ENCODE results near the gene PAK5.

Gene PAK5

DNA sequence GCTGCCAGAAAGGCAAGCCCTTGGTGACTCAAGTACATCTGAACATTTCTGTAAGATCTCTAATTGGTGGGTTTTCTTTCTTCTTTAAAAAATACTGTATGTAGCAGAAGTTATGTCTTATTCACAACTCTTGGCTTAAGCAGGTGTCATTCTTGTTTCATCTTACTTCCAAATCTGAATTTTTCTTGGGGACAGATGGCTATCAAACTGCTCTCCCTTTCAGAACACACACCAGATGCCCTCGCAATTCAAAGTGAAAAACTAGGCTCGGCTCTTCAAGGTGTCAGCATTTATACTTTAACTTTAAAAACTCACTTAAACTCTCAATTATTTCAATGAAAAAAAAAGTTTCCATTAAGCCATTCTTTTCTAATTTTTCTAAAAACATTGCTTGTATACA, 49.7 kb downstream of the PAK5 start:
- no peak for DNase-seq (ENCODE audit: low spot score)

DNA sequence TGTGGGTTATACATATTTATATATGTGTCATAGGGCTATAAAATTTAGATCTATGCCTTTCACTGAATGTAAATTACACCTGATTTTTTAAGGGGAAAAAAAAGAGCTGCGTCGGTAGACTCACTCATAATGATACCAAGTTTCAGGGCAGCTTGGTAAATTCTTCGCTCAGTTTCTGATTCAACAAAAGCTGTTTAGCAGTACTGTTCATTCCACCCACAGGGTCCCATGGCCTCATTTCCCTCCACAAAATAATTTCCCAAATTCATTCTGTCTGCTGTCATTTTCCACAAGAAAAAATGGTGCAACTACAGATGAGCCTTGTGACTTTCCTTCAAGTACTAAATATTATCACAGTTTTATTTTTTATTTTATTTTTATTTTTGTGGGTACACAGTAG, 63.7 kb downstream of the PAK5 start:
- DNase-seq (ENCODE audit: low spot score), result no peak

DNA sequence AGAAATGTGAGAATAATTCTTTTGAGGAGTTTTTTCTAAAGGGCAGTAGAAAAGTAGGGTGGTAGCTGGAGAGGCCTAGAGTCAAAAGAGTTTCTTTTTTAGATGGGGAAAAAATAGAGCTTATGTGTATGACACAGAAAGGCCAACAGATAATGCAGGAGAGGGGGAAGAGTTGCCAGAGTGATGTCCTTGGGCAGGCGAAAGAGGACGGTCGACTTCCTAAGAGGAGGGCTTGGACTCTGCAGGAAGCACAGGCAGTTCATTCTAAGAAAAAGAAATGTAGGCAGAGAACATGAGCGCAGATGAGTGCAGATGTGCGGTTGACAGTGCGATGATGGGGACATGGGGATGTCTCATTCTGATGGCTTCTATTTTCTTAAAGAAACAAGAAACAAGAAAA, 68.9 kb downstream of the PAK5 start:
- no peak for DNase-seq (ENCODE audit: low spot score)

DNA sequence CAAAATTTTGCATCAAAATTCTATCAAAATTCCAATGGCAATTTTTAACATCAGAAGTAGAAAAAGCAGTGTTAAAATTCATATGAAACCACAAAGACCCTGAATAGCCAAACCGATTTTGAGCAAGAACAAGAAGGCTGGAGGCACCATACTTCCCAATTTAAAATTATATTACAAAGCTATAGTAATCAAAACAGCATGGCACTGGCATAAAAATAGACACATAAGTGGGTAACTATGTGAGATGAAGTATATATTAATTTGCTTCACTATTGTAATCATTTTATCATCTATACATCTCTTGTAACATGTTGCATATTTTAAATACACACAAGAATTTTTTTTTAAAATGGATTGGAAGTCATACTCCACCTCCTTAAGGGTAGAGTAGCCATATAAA, 77.4 kb downstream of the PAK5 start:
- no peak for DNase-seq (ENCODE audit: low spot score)

DNA sequence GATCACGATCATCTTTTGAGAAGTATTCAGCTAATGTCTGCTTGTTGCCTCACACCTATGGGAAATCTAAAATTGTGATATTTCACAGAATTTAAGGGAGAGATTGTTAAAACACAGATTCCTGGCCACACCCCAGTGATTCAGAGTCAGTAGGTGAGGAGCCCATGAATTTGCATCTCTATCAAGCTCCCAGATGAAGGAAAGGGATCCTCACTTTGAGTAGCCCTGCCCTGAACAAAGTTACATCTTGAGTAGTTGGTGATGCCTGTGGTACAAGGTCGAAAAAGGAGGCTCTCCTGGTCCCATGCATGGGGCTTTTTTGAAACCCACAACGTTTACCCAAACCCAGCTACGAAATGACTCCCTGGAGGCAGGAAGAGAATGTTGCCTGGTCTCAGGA, 79.5 kb downstream of the PAK5 start:
- no peak for DNase-seq (ENCODE audit: low spot score)

DNA sequence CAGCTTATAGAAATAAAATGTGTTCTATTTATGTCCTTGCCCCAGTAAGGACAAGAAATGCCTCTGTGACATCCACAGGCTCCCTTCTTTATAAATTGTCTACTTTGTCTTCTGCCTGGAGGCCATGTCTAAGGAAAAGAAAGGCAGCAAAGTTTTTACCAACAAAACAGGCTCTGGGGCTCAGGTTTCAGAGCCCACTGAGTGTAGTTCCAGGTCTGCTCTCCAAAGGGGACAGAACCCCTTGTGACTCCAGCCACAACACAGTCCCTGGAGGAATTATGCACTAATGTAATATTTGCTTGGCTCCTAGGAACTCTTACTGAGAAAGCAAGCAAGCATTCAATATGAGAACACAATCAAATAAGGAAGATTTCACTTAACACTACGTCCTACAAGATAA, 80.1 kb downstream of the PAK5 start:
- DNase-seq (ENCODE audit: low spot score), result no peak

DNA sequence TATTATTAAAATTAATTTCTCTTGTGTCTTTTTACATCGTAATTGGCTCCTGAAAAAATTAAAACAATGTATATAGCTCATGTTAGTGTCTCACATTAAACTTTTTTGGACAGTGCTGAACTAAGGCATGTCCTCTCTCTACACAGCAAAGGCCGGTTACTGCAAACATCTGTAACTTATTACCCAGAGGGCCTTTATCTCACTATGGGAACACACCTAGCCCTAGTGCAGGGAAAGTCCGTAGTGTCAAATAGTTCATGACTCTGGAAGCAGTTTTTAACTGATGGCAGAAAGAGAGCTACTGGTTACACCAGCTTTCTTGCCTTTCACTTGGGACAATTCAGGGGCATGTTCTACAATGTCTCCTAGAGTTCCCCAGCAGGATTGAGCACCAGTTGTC, 82.2 kb downstream of the PAK5 start:
- no peak for DNase-seq (ENCODE audit: low spot score)

DNA sequence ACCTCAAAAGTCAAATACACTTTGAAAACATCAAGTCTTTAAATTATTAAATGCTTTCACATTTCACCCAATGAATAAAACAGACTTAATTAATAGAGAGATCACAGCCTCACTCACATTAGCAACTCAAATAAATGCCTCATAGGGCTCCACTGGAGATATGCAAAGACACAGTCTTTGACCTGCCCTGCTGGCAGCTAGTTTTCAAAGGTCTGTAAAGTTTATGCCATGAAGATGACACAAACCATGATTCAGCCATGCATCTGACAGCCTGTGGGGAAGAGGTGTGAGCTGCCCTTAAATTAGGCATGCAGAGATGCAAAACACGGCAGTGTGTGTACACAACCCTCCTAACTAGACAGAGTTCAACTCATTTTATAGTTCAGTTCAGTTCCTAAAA, 83.6 kb downstream of the PAK5 start:
- no peak for DNase-seq (ENCODE audit: low spot score)

DNA sequence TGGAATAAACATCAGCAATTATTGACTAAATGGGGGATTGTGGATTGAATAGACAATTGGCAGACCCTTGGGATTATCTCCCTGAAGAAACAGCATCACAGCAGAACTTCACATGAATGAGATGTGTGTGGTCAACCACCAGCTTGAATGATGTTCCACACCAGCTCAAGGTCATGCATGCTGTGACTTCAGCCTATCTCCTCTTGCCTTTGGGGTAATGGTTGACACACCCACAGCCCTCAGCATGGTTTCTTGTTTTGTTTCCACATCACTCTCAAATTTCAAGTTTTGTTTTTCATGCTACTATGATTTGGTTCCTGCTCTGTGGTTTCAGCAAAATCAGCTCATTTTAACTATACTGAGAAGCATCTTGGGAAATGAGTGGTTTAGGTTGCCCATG, 94.3 kb downstream of the PAK5 start:
- no peak for DNase-seq (ENCODE audit: low spot score)

DNA sequence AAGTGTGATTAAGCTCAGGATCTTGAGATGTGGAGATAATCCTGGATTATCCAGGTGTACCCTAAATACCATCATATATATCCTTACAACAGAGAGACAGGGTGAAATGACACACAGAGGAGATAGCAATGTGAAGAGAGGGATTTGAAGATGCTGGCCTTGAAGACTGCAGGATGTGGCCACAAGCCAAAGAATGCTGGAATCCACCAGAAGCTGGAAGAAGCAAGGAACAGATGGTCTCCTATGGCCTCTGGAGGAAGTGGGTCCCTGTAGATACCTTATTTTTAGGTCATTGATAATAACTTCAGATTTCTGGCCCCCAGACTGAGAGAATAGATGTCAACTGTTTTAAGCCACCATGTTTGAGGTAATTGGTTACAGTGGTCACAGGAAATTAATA, 95.0 kb downstream of the PAK5 start:
- DNase-seq (ENCODE audit: low spot score), result no peak

DNA sequence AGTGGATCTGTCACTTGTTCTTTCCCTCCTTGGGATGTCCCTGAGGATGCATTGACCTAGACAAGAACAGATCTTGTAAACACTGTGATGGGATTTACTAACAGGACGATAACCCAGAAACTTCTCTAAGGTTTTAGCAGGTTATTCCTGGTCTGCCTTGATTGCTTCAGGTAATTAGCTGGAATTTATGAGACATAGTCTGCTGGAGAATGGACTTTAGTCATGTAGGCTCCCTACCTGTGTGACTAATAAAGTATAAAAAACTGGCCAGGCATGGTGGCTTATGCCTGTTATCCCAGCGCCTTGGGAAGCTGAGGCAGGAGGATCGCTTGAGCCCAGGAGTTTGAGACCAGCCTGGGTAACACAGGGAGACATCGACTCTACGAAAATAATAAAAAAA, 96.1 kb downstream of the PAK5 start:
- DNase-seq (ENCODE audit: low spot score), result no peak

DNA sequence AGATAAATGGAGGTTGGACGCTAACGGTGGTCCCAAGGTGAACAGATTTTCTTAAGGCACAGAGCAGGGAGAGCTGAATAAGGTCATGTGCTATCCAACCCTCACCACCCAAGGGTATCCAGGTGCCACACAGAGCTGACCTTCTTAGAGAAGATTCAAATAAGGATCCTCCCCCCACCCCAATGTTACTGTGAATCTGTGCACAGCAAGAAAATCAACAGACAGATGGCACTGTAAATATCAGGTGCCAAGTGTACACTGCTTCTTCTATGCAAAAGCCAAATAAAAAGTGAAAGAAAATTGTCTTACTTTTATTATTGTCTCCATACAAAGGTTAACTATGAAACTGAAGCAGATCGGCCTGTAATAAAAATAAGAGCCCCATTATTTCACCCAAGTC, 96.9 kb downstream of the PAK5 start:
- no peak for DNase-seq (ENCODE audit: low spot score)

DNA sequence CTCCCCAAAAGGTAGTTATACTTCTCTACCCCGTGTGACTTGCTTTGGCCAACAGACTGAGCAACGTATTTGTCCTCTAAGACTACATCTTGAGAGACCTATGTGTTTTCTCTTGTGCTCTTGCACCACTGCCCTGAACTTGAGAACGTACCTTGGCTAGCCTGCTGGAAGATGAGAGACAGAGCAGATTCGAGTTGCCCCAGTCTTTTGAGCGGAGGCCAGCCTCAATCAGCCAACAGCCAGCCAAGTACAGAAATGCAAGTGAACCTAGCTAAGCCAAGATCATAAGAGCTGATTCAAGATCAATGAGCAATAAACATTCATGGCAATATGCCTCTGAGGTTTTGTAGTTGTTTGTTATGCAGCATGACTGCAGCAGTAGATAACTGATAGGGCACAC, 98.4 kb downstream of the PAK5 start:
- DNase-seq (ENCODE audit: low spot score), result no peak

DNA sequence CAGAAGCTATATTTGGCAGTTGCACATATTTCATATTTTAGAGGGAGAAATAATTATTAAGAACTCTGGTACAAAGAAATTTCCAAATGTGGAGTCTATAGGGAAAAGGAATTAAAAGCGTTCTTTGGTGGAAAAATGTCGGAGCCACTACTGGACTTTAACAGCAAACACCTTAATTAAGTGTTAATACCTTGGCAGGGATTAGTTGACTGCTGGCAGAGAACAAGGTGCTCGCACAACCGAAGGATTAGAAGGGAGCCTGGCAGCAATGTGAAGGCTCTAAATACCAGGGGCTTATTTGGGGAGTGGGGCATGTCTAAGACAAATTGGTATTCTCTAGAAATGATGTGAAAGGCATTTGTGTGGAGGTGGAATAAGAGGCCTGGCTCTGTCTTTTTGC, 98.9 kb downstream of the PAK5 start:
- DNase-seq (ENCODE audit: low spot score), result no peak

DNA sequence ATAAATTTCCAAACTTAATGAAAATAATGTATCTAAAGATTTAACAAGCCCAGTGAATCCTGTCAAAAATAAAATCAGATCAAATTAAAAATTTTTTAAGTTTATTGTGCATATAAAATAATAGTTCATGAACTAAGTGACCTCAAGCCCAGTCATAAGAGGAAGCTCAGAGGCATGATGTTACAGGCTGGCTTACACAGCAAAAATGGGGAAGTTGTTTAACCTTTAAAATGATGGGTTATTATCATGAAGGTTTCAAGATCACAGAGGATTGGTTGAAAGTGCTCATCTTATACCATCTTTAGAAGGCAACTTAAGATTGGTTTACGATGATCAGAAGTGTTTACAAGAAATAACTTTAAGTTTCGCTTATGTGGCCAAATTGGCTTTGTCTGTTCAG, 102.5 kb downstream of the PAK5 start:
- no peak for DNase-seq (ENCODE audit: low spot score)

DNA sequence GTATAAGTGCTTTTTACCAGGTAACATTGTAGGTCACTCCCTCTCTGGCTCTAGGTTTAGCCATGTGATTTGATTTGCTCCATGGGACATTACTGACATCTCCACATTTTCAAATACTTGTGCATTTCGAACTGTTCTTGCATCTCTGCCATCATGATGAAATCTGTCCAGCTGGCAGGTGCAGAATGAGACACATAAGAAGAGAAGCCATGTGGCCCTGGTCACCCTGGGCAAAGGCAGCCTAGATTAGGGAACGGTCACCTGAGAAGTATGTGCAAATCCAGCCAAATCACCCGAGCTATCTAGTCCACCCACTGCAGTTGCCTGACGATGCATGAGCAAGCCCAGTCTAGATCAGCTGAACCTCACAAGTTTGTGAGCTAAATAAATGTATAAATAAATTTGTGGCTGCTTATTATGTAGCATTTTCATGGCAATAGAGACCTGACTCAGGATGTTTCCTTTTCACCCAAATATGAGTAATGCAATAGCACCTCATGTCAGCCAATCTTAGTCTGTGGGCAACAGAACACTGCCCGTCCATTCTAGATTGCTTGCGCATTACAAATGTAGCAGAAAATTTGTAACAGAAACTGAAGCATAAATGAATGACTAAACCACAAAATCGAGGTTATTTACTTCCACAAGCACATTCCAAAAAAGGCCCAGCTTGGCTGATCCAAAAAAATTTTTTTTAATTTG, 115.2 kb downstream of the PAK5 start:
- no peak for DNase-seq (ENCODE audit: low spot score)

DNA sequence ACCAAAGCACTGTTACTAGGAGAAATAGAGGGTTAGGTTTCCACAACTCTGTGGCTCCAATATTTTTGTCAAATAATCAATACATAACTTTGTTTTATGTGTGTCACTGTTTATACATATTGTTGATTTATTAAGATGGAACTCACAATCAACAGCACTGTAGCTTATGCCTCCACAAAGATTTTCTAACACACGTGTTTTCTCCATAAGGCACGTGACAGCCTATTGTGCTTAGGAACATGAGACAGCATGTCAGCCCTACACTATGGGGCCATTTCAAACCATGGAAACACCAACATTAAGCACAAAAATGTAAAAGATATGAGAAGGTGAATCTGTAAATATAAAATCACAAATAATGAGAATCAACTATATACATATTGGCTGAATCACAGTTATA, 127.0 kb downstream of the PAK5 start:
- no peak for DNase-seq (ENCODE audit: low spot score)

DNA sequence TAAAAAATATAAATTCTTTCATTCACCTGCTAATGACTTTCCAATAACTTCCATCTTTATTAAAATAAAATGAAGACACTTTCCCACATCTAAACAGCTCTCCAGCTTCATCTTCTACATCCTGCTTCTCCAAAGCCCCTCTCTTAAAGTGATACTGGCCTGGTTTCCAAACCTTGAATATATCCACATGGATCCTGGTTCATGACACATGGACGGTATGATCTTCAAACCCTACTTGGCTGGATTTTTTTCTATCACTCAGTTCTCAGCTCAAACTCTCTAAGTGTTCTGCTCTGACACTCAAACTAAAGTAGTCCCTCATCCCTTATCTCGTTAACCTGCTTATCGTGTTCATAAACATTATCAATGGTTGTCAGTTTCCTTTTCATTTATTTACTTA, 128.2 kb downstream of the PAK5 start:
- DNase-seq (ENCODE audit: low spot score), result no peak

DNA sequence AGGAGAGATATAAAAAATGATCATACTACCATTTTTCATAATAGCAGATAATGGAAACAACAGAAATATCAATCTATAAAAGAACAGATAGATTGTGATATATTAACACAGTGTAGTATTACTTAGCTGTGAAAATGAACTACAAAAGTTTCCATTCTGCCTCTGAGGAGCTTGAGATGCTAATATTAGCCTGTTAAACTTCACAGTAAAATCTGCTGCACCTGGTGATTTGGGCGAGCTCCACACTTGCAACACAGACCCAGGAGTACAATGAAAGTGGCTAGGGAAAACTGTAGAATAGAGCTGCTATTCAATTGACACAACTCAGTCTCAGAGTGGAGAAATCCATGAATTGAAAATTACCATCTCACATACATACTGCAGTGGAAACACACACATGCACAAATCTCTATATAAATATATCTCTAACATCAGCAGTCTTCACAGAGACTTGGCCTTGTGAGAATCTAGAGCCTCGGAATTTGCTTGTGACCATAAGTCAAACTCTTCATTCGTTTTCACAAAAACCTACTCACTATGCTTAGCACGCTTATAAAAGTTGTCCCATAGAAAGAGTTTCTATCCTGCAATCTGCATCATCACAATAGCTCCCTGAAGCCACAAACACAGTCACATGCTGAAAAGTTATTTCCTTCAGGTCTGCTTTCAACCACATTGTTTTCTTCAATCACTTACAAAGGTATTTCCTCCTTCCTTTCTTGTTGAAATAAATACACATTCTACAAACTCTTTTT, 133.0 kb downstream of the PAK5 start:
- no peak for DNase-seq (ENCODE audit: low spot score)

DNA sequence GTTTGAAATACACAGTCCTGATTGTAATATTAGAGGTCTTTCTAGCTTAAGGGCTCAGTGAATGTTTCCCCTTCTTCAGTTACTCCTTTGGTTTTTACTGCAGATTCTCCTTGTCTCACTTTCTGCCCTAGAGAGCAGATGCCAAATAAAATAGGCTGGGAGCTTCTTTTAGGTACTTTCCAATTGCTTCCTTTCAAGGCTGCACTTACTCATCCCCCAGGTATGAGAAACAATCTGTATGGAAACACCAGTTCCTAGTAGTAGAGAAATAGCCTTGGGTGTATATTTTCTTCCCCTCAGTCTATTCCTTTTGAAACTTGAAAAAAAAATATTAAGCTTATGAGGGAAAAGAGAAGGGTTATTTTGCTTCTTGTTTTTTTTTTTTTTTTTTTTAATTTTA, 139.7 kb downstream of the PAK5 start:
- no peak for DNase-seq (ENCODE audit: low spot score)

DNA sequence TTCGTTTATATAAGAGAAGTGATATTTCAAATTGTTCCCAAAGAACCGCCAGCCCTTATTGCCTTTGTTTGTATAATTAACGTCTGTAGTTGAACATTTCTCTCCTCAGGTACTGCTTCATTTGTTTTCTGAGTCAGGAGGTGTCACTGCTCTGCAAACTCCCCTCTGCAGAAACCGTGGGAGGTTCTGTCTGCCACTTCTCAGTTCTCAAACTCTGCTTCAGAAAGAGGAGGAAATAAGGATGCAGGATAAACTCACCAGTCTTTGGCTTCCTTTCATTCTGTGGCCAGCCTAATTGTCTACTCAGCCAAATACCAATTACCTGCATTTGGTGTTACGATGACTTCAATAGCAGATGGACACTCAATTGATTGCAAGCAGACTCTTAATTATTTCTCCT, 149.8 kb downstream of the PAK5 start:
- no peak for DNase-seq (ENCODE audit: low spot score)

DNA sequence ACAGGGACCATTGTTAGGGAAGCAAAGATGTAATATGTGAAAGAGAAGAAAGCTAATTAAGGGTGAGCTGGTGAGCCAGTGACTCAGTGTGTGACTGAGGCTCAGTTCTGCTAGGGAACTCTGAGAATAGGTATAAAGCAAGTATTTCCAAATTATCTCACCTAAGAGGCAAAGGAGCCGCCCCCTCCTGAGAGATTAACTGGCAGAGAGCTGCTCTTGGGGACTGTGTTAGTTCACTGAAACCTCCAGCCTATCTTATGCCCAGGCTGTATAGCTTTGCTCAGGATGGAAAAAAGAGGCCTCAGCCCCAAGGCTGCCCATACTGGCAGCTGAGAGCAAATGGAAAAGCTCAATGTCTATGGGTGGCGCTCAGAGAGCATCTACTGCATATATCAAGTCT, 152.0 kb downstream of the PAK5 start:
- no peak for DNase-seq (ENCODE audit: low spot score)

DNA sequence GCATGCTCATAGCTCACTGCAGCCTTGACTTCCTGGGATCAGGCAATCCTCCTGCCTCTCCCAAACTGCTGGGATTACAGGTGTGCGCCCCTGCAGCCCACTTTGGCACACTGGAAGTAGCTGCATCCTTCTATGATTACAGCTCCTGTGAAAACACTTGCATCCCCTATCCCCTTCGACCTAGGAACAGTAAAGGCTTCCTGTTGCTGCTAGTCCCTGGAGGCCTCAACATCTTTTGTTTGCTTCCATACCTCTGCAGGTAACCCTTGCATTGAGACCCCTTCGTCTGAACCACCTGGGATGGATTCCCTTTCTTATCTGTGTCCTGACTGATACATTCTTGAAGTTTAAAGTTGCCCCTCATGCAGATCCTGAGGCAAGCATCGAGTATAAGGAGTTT, 152.4 kb downstream of the PAK5 start:
- DNase-seq (ENCODE audit: low spot score), result no peak

DNA sequence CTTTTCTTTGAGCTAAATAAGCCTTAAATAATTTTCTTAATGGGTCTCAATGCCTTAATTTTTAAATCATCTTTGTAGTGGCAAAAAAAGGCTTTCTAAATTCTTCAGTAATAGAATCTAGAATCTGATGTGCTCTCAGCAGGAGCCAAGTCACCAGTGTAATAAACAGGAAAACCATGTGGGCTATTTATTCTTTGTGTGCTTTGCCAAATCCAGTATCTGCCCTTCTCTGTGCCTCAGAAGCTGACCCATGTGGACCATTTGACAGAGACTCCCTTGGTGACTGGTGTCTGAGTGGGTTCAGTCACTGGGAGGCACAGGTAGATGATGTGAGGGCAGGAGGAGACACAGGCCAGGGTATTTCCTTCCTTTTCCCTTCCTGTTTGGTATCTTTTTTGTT, 152.9 kb downstream of the PAK5 start:
- no peak for DNase-seq (ENCODE audit: low spot score)
